Nephron (organoid): ENCODE data around the gene DRAM1.

Source experiments
- H3K27ac Mint-ChIP-seq, 3 experiments: 2 replicates each; pipeline ENCODE4 v1.8.0; 2020; ENCODE audit warnings: mixed read lengths in 3 of 3, mild to moderate bottlenecking in 2 of 3, moderate library complexity in 1 of 3
- H3K27me3 Mint-ChIP-seq: 2 replicates; pipeline ENCODE4 v1.8.0; 2021; ENCODE audit warnings: low read depth, mild to moderate bottlenecking, moderate library complexity, mixed read lengths
- H3K36me3 Mint-ChIP-seq: 2 replicates; pipeline ENCODE4 v1.8.0; 2020; ENCODE audit warnings: low read depth, mixed read lengths
- H3K4me1 Mint-ChIP-seq: 2 replicates; pipeline ENCODE4 v1.8.0; 2020; ENCODE audit warnings: mixed read lengths
- H3K4me3 Mint-ChIP-seq, 3 experiments: 2 replicates each; pipeline ENCODE4 v1.8.0; 2020; ENCODE audit warnings: mild to moderate bottlenecking in 3 of 3, mixed read lengths in 3 of 3, moderate library complexity in 2 of 3
- H3K9me3 Mint-ChIP-seq: 2 replicates; pipeline ENCODE4 v1.8.0; 2020; ENCODE audit warnings: mixed read lengths
- TF ChIP-seq, protein P1 (sequence below), 3 experiments: fragments of 200-600 bp; sonication (generic); IDR thresholded peaks; one replicate each; pipeline ENCODE4 v1.5.0; 2021; ENCODE audit warnings: antibody characterized with exemption in 3 of 3; ENCODE audit not compliant: unreplicated experiment in 3 of 3

DRAM1 gene

DNA sequence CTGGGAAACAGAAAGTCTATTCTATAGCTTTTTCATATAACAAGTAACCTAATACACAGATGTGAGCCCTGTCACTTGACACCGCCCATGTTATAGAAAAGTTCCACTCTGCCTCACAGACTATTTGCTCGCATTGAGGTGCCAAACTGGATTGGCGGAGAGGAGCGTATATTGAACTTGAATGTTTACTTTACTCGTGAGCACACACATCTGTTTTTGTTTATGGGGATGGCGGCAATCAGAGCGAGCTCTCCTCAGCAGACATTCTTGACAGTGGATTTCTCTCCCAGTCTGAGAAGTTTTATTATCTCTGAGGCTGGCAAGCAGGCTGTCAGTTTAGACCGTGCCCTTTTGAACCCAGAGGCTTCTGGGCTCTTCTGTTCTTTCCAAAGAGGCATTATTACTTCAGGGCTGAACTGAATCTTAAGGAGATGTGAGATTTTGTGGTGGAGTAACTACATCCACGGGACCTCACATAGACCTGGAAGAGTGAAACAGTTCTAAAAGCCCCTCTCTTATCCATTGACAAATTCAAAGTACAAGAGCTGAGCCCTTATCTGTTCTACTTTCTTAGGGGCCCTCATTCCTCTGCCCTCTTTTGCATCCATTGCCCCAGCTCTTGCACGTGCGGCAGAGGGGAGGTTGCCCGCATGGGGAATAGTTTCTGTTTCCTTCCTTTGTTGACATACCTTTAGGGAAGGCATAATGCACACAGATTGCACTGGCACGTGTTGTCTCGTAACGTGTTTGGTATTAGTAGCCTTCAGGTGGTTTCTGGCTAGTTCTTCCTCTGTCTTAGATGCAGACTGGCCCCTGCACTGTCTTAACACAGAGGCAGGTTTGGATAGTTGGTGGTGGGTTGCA is 68.2 kb downstream of the DRAM1 start:
- H3K4me1 Mint-ChIP-seq = peaks cover 35% of the 10 kb centered on the region
- no peaks in the 10 kb centered on the region for H3K9me3 Mint-ChIP-seq
- H3K27me3 Mint-ChIP-seq = no peaks in the 10 kb centered on the region
- no peak overlapping the region for H3K4me3 Mint-ChIP-seq
- TF ChIP-seq, protein P1, sequence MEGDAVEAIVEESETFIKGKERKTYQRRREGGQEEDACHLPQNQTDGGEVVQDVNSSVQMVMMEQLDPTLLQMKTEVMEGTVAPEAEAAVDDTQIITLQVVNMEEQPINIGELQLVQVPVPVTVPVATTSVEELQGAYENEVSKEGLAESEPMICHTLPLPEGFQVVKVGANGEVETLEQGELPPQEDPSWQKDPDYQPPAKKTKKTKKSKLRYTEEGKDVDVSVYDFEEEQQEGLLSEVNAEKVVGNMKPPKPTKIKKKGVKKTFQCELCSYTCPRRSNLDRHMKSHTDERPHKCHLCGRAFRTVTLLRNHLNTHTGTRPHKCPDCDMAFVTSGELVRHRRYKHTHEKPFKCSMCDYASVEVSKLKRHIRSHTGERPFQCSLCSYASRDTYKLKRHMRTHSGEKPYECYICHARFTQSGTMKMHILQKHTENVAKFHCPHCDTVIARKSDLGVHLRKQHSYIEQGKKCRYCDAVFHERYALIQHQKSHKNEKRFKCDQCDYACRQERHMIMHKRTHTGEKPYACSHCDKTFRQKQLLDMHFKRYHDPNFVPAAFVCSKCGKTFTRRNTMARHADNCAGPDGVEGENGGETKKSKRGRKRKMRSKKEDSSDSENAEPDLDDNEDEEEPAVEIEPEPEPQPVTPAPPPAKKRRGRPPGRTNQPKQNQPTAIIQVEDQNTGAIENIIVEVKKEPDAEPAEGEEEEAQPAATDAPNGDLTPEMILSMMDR (IDR thresholded peaks at IDR 0.05; ENCODE audit: unreplicated experiment in 3 of 3) = no peak
- no peaks in the 10 kb centered on the region for H3K36me3 Mint-ChIP-seq
- H3K27ac Mint-ChIP-seq = peak overlapping the region; percentile 50 to 79 (median 70)

- Mint-ChIP-seq H3K36me3 (no peaks in the 10 kb centered on the region), H3K9me3 (no peaks in the 10 kb centered on the region), H3K4me1 (peaks cover 29% of the 10 kb centered on the region), H3K27ac (peak overlapping the region; percentile 28 to 79 (median 70)), H3K27me3 (no peaks in the 10 kb centered on the region), H3K4me3 (no peak overlapping the region)
- TF ChIP-seq, protein P1 (IDR thresholded peaks at IDR 0.05; ENCODE audit: unreplicated experiment in 3 of 3) = no peak
Measured at GRCh38 chr12:101946233-101946611, 68.8 kb downstream of the DRAM1 start.

GRCh38 chr12:101947316-101947715 is 69.9 kb downstream of the DRAM1 start:
- Mint-ChIP-seq H3K9me3 (no peaks in the 10 kb centered on the region), H3K4me1 (peaks cover 19% of the 10 kb centered on the region), H3K27ac (no peak overlapping the region), H3K36me3 (no peaks in the 10 kb centered on the region), H3K4me3 (no peak overlapping the region), H3K27me3 (no peaks in the 10 kb centered on the region)
- TF ChIP-seq, protein P1 (IDR thresholded peaks at IDR 0.05; ENCODE audit: unreplicated experiment in 3 of 3) = no peak

- H3K4me1 Mint-ChIP-seq = peaks cover 19% of the 10 kb centered on the region
- H3K27ac Mint-ChIP-seq = no peak overlapping the region
- H3K27me3 Mint-ChIP-seq = no peaks in the 10 kb centered on the region
- H3K9me3 Mint-ChIP-seq = no peaks in the 10 kb centered on the region
- H3K36me3 Mint-ChIP-seq = no peaks in the 10 kb centered on the region
- TF ChIP-seq, protein P1 (IDR thresholded peaks at IDR 0.05; ENCODE audit: unreplicated experiment in 3 of 3) = no peak
- no peak overlapping the region for H3K4me3 Mint-ChIP-seq
Measured at GRCh38 chr12:101948365-101948764, 71.0 kb downstream of the DRAM1 start.

GRCh38 chr12:101951002-101951670 is 73.8 kb downstream of the DRAM1 start:
- no peaks in the 10 kb centered on the region for H3K9me3 Mint-ChIP-seq
- H3K4me3 Mint-ChIP-seq = no peak overlapping the region
- no peak overlapping the region for H3K27ac Mint-ChIP-seq

More at GRCh38 chr12:101951002-101951670, 73.8 kb downstream of the DRAM1 start:
- TF ChIP-seq, protein P1 (IDR thresholded peaks at IDR 0.05; ENCODE audit: unreplicated experiment in 3 of 3) = no peak
- H3K4me1 Mint-ChIP-seq = peaks cover 4% of the 10 kb centered on the region
- no peaks in the 10 kb centered on the region for H3K27me3 Mint-ChIP-seq
- H3K36me3 Mint-ChIP-seq = no peaks in the 10 kb centered on the region
